ENCODE data around the gene FBXO30. TPM values are rescaled to one million over a fixed set of nuclear protein-coding genes. Genes with fewer than 3 reads are reported as not detected.

The FBXO30 gene
- total and polyA plus RNA-seq, 8 donors = 1.5 to 5.6 (median 2.7) TPM

DNA sequence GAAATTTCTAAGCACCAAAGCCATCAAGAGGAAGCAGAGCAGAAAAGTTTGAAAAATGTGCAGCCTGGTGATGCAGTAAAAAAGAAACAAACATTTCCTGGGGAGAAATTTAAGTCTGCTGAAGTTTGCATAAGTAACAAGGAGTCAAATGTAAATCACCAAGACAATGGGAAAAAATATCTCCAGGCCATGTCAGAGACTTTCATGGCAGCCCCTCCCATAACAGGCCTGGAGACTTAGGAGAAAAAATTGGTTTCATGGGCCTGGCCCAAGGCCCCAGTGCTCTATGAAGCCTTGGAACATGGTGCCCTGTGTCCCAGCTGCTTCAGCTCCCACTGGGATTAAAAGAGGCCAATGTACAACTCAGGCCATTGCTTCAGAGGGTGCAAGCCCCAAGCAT, 49.1 kb downstream of the FBXO30 start:
- TF ChIP-seq, protein P1, sequence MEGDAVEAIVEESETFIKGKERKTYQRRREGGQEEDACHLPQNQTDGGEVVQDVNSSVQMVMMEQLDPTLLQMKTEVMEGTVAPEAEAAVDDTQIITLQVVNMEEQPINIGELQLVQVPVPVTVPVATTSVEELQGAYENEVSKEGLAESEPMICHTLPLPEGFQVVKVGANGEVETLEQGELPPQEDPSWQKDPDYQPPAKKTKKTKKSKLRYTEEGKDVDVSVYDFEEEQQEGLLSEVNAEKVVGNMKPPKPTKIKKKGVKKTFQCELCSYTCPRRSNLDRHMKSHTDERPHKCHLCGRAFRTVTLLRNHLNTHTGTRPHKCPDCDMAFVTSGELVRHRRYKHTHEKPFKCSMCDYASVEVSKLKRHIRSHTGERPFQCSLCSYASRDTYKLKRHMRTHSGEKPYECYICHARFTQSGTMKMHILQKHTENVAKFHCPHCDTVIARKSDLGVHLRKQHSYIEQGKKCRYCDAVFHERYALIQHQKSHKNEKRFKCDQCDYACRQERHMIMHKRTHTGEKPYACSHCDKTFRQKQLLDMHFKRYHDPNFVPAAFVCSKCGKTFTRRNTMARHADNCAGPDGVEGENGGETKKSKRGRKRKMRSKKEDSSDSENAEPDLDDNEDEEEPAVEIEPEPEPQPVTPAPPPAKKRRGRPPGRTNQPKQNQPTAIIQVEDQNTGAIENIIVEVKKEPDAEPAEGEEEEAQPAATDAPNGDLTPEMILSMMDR (IDR thresholded peaks at IDR 0.05) = no peak
- DNase-seq (no peak), ATAC-seq (no peak)

GRCh38 chr6:145763742-145764141, 50.9 kb downstream of the FBXO30 start:
- ATAC-seq (peak in 1 of 4 donors; percentile 66), DNase-seq (no peak), FAIRE-seq (no peak)
- H3K4me3 ChIP-seq = no peak overlapping the region
- H3K9me3 ChIP-seq = no peaks in the 10 kb centered on the region
- H3K4me1 ChIP-seq = no peaks in the 10 kb centered on the region
- no peak overlapping the region for H3K27ac ChIP-seq
- TF ChIP-seq, protein P1 (IDR thresholded peaks at IDR 0.05) = no peak
- H3K27me3 ChIP-seq = no peaks in the 10 kb centered on the region
- H3K36me3 ChIP-seq = no peaks in the 10 kb centered on the region
- intact Hi-C loops (cut with DNase I) = no loop called here

More for the DNA sequence above, 49.1 kb downstream of the FBXO30 start:
- FAIRE-seq = no peak
- Histone ChIP-seq H3K27me3 (no peaks in the 10 kb centered on the region), H3K27ac (no peak overlapping the region), H3K4me1 (no peaks in the 10 kb centered on the region), H3K4me3 (no peak overlapping the region), H3K9me3 (no peaks in the 10 kb centered on the region), H3K36me3 (no peaks in the 10 kb centered on the region)
- intact Hi-C loops (cut with DNase I) = no loop called here

DNA sequence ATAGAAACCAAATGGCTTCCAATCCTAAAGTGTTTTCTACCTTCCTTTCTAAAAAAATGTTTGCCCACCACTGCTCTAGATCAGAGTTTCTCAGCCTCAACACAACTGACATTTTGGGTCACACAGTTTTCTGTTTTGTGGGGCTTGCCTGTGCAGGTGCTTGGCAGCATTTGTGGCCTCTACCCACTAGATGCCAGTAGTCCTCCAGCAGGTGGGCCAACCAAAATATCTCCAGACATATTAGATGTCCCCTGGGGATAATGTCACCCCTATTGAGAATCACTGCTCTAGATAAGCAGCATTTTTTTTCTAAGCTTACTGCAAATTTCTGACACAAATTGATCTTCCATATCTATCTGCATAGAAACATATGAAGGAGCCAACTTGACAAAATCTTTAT, 53.0 kb downstream of the FBXO30 start:
- no peak for DNase-seq
- ATAC-seq = no peak

GRCh38 chr6:145758113-145758512, 56.5 kb downstream of the FBXO30 start:
- DNase-seq (no peak), FAIRE-seq (no peak), ATAC-seq (no peak)
- intact Hi-C loops (cut with DNase I) = no loop called here
- Histone ChIP-seq H3K4me3 (no peak overlapping the region), H3K27me3 (no peaks in the 10 kb centered on the region), H3K36me3 (no peaks in the 10 kb centered on the region), H3K9me3 (no peaks in the 10 kb centered on the region), H3K4me1 (no peaks in the 10 kb centered on the region), H3K27ac (no peak overlapping the region)
- TF ChIP-seq, protein P1 (IDR thresholded peaks at IDR 0.05) = no peak
- WGBS, 2 donors = 82 to 87% methylated on average over 4 of the region's 4 CpGs

More for the DNA sequence above, 53.0 kb downstream of the FBXO30 start:
- TF ChIP-seq, protein P1 (IDR thresholded peaks at IDR 0.05) = no peak
- Histone ChIP-seq H3K4me1 (no peaks in the 10 kb centered on the region), H3K4me3 (no peak overlapping the region), H3K27ac (no peak overlapping the region), H3K36me3 (no peaks in the 10 kb centered on the region), H3K9me3 (no peaks in the 10 kb centered on the region), H3K27me3 (no peaks in the 10 kb centered on the region)
- FAIRE-seq = no peak
- intact Hi-C loops (cut with DNase I) = no loop called here

- Histone ChIP-seq H3K36me3 (no peaks in the 10 kb centered on the region), H3K4me1 (no peaks in the 10 kb centered on the region), H3K9me3 (no peaks in the 10 kb centered on the region), H3K27me3 (no peaks in the 10 kb centered on the region), H3K27ac (no peak overlapping the region), H3K4me3 (no peak overlapping the region)
- no peak for FAIRE-seq
- WGBS, 2 donors = 34 to 58% methylated on average over 1 of the region's 1 CpG
- TF ChIP-seq, protein P1 (IDR thresholded peaks at IDR 0.05) = no peak
- peak in 3 of 6 donors; percentile 16 to 30 (median 22) for DNase-seq
- ATAC-seq = peak in 3 of 4 donors; percentile 25 to 69 (median 43)
- intact Hi-C loops (cut with DNase I) = no loop called here
Observed at GRCh38 chr6:145756170-145756662, 58.4 kb downstream of the FBXO30 start.
